Stimulated activated CD4-positive, alpha-beta T cell treated with anti-CD3 and anti-CD28 coated beads, Interleukin-12 subunit alpha, Interleukin-12 subunit beta, amount 100 ng/mL, for 48 hours (primary cell): ENCODE results near the gene PPWD1.

Experiments
- DNase-seq, 3 donors: peaks; one replicate each; pipeline ENCODE4 v3.0.0-alpha.2; 2020; ENCODE audit warnings: low read depth in 2 of 3, low spot score in 1 of 3

Gene PPWD1

DNA sequence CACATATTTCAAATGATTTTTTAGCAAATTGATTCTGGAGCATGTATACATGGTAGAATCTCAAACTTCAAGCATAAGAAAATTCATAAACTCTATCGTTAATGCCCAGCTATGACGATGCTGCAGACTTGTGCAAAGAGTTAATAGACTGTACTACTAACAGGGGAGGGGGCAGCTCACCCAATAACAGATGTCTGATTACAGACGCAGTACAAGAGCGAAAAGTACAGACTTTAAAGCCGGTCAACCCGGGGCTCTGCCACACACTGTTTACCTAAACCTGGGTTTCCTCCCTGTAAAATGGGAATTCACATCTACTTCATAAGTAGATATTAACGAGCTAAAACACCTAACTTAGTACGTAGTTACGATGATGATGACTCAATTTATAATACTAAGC lies 60.4 kb downstream of the PPWD1 start:
- no peak for DNase-seq

DNA sequence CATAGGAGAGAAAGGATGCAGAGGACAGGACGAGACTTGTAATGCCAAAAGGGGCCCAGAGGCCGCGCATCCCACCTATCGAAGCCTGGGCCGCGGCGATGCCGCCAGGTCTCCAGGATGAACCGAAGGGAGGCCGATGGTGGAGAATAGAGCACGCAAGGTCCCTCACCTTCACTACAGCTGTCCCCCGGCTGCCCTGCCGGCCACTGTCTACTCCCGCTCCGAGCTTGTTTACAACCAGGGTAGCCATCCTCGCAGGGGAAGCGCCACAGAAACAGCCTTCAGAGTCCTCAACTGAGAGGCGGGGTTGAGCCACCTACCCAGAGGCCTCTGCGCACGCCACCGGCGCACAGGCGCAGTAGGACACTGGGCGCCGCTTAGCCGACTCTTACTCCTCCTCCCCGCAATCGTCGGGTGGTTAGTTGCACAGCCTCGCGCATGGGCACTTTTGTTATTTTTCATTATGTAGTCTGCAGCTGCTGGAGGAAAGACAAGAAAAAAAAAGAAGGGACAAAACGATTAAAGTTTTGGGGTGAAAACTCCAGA lies 61.0 kb downstream of the PPWD1 start, which contains the start of gene TRIM23:
Gene TRIM23, minus strand, starts transcription at position 309 of the 546 bp plus-strand sequence. Its CDS starts 59 bp downstream, at position 250.
- peak; percentile 74 to 86 (median 86) for DNase-seq

DNA sequence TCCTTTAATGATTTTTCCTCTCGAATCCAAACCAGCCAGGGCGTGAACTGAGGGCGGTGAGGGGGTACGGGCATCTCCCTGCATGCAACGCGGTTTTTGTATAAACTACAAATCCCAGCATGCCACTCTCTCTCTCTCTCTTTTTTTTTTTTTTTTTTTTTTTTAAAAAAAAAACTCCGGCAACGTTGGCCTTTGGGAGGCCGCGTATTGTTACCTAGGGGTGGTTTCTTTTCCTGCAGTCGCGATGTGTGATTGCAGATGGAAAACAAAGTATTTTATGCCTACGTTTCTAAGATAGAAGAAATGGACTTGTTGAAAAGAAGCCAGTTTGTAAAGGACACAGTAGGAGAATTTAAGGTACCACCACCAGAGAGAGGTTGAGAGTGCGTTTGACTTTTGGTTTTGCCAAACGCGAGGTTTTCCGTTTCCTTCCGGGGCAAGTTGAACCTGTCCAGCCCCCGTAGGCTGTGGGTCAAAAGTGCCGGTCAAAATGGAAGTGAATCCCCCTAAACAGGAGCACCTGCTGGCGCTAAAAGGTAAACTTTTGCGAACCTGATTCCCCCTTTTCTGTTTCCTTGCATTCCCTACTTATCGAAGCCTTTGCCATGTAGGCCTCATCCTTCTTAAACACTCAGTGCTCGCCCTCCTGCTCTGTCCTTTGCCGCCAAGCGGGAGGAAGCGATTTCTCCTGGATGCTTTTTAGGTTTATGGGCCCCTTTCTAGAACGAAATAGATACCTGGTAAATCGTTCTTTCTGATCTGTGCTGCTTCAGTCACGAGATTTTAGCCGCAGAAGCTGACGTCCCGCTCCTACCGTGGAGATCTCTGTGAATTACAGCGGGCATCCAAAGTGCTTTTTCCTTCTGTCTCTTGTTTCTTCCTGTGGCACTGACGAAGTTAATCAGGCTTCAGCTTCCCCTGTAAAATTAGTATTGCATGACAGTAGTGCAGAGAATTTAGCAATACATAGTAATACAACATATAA lies 61.8 kb downstream of the PPWD1 start, which contains the start of the genes SHLD3 and TRAPPC13:
Gene SHLD3, plus strand, starts transcription at position 457 of the 985 bp plus-strand sequence. CDS start 4,561 bp downstream, outside the sequence.
Gene TRAPPC13, plus strand, starts transcription at position 457 of the 985 bp plus-strand sequence. Its CDS starts 34 bp downstream, at position 491.
- DNase-seq, result peak; percentile 64 to 69 (median 65)

GRCh38 chr5:65625743-65626142 lies 62.6 kb downstream of the PPWD1 start:
- DNase-seq, result no peak

DNA sequence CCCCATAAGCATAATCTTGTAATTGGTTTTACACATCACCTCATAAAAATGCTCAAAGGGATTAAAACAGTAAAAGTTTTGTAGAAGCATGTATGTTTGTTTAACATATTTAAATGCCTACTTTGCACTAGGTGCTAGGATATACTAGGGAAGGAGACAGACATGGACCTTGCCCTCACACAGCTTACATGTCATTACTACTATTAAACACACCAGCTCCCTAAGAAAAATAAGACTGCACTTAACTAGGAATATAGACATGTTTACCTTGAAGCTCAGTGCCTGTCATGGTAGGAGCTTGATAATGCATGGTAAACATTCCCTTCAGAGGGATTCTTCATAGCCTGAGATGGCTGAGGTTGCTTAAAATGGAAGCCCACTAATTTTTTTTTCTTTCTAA lies 67.9 kb downstream of the PPWD1 start:
- DNase-seq, result no peak
